NOMO-1 treated with dmso at 0.1 percent for 144 hours (cell line): ENCODE results near the gene CYB5B.
"Not testable (repeated sequence)": the region's sequence is repeated elsewhere in the genome, so short reads cannot be mapped to it uniquely, and the experiment has no call there.

ENCODE experiments used
- DNase-seq: peaks from one replicate; lab custom pipeline; 2025; ENCODE audit not compliant: unreplicated experiment; lab: John Stamatoyannopoulos, UW

The CYB5B gene

DNA sequence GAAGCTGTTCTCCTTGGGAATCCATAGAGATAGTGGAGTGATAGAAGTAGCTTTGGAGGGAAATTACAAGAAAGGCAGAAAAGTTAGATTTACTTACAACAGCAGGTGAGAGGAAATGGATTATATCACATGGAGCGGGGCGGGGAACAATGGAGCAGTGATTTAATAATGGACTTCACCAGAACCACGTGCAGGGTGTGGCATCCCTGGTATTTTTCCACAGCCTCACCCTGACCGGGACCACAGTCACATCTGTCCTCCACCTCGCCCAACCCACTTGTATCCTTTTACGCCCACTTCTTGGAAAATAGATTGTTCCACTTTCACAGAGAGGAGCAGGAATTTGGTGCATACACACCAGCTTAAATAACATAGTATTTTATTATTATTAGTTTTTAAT is 15.9 kb upstream of the CYB5B start:
- DNase-seq: no peak

DNA sequence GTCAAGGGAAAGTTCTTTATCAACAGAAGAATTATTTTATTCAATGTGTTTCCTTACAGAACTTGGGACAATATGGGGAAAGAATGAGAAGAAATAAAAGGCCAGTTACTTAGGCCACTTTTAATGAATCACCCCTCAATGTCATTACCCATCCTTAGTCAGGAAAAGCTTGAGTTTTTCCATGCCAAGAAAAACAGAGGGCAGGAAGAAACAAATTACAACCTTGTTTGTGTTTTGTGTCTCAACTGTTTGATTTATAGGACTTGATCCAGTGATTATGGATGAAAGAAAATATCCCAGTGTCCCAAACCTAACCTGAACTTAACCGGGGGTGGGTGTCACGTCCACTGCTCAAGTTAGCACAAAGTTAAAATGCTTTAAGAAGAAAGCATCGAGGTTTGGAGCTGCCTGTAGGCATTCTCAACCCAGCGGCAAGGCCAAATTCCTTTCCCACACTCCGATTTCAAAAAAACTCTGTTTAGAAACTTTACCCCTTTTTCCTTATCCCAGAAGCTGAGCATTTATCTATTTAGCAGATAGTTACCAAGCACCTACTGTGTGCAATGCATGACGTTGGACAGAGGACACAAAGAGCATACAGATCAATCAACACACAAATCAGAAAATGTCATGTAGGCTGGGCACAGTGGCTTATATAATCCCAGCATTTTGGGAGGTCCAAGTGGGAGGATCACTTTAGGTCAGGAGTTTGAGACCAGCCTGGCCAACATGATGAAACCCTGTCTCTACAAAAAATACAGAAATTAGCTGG is 14.0 kb upstream of the CYB5B start:
- no peak for DNase-seq

DNA sequence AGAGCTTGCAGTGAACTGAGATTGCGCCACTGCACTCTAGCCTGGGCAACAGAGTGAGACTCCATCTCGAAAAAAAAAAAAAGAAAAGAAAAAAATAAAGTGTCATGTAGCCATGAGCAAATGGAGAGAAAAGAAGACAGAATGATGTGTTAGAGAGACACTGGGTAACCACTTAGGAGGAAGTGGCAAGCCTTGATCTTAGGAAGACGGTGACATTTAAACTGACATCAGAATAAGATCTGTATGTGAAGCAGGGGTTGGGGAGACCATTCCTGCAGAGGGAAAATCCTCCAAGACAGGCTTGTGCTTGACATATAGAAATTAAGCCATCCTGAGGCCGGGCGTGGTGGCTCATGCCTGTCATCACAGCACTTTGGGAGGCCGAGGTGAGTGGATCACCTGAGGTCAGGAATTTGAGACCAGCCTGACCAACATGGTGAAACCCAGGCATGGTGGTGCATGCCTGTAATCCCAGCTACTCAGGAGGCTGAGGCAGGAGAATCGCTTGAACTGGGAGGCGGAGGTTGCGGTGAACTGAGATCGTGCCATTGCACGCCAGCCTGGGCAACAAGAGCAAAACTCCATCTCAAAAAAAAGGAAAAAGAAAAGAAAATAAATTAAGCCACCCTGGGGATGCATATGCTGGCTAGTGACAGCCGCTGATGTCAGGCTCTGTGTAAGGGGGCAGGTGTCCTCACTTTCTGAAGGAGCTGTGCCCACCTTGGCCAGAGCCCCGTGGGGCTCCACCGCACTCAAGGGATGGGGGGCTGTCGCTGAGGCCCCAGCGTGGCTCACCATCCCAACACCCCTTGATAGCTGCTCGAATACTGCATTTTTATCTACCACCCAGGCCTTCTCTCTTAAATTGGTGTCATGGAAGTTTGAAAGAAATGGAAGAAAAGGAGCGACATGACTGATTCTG is 13.1 kb upstream of the CYB5B start:
- no peak for DNase-seq

DNA sequence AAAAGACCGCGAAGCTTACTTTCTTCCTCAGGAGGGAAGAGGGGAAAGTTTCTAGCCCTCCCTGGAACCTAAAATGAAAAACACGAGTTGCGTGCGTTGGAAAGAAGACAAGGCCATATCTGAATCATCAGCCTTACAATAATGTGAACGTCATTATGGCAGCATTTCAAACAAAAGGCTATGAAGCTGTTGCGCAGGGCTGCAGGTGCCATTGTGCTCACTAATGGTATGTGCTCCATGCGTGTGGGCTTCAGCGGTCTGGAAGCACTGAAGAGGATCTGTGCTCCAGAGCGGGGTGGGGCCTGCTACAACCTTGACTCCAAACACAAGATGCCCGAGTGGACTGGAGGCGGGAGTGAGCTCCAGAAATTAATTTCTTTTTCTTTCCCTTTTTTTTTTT is 12.1 kb upstream of the CYB5B start:
- no peak for DNase-seq

DNA sequence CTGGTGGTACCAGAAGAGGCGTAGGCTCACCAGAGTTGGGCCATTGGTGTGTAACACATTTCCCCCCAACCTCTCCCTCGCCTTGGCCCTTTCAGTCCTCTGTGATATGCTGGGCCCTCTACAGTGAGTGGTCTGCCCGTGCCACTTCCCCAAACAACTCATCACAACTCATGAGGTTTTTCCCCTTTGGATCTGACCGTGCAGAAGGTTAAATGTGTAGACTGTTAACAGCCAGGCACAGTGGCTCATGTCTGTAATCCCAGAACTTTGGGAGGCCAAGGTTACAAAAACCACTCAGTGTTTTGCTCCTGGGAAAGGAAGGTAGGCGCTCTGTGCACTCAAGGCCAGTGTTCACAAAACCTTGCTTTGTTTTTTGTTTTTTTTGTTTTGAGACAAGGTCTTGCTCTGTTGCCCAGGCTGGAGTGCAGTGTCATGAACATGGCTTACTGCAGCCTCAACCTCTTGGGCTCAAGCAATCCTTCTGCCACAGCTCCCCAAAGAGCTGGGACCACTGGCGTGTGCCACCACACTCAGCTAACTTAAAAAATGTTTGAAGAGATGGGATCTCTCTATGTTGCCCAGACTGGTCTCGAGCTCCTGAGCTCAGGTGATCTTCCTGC is 11.3 kb upstream of the CYB5B start:
- no peak for DNase-seq

DNA sequence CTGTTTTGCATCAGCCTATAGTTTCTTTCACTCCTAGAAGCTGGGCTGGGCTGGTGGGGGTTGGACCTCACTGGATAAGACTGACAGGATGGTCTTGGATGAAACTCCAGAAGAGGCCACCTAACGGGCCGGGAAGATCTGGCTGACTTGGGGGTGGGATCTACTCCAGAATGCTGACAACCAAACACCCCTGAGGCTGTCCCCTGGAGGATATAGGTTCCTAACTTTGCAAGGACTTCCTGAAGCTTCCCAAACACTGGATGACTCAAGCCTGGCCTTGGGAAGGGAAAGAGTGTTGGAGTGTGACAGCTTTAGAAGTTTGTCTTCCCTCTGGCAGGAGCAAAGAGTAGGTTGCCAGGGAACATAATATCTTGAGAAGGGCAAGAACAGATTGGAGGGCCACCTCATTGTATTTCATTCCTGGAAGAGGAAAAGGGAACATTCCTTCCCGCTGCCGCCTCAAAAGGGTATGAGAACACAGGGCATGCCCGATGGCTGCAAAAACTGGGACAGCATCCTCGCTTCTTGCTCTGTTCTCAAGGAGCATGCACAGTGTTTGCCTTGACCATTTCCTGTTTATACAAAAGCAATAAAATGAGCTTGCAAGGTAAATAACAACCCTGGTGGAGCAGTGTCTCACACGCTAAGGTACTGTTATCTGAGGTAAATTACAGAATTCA is 6.8 kb upstream of the CYB5B start:
- DNase-seq: no peak

DNA sequence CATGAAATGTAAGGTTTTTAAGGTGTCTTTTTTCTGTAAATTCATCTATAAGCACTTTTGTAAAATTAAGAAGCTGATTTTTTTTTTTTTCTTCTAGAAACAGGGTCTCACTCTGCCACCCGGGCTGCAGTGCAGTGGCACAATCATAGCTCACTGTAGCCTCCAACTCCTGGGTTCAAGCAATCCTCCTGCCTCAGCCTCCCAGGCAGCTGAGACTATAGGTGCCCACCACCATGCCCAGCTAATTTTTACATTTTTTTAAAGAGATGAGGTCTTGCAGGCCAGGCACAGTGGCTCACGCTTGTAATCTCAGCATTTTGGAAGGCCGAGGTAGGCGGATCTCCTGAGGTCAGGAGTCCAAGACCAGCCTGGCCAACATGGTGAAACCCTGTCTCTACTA is 4.5 kb upstream of the CYB5B start:
- DNase-seq: no peak

DNA sequence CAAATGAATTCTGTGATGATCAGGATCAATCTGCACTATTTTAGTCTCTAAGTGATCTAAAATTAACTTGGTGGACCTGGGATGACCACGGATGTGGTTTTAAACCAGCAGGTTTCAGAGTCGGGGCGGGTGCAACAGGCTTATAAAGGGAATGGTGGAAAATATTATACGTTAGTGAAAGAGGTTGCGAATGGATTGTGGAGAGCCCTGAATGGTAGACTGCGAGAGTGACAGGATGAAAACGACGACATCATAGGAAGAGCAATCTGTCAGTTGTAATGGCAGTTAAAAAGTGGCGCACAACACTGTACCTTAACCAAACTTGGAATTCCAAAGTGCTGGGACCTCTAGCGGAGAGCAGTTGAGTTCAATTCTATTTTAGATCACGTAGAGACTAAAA is 1.2 kb upstream of the CYB5B start:
- DNase-seq: no peak

DNA sequence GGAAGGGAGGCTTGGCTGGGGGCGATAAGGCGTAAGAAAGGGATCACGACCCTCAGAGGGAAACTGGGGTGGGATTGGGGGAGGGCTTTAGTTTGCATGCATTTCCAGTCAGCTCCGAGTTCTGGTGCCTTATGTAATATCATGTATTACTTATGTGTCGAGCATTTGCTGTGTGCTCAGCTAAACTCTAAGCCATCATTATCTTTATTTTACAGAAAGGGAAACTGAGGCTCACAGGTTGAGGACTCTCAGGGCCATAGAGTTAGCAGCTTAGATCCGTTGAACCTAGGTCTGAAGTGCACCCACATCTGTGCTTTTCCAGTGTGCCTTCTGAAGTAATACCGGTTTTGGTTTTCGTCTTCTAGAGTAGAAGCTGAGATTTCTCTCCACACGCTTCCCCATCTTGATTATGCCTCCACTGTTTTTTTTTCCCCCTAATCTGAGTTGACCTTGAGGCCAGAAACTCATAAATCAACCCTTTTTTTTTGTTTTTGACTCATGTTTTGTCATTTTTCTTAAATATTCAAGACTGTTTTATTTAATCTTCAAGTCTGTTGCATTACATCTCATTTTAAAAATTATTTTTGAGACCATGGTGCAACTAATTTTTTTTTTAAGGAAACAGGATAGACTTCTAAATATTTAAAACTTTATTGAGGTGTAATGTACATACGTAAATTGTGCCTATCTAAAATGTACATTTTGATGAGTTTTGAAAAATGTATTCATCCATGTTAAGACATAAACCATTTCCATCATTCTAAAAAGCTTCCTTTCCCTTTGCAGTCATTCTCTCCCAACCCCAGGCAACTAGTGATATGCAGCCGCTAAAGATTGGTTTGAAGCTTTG is 741 bp downstream of the CYB5B start:
- no peak for DNase-seq

DNA sequence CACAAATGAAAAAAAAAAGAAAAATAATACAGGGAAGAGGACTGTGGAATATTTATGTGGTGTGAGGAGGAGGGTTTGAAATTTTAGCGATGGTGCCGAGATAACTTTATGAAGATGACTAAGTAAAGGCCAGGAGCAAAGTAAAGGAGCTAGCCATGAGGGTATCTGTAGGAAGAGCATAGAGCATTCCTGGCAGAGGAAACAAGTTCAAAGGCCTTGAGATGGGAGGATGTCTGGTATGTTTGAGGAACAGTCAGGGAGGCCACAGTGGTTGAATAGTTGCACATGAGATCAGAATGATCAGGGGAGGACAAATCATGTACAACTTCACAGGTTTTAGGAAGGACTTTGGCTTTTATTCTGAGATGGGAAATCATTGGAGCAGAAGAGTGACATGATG is 4.2 kb downstream of the CYB5B start:
- no peak for DNase-seq

DNA sequence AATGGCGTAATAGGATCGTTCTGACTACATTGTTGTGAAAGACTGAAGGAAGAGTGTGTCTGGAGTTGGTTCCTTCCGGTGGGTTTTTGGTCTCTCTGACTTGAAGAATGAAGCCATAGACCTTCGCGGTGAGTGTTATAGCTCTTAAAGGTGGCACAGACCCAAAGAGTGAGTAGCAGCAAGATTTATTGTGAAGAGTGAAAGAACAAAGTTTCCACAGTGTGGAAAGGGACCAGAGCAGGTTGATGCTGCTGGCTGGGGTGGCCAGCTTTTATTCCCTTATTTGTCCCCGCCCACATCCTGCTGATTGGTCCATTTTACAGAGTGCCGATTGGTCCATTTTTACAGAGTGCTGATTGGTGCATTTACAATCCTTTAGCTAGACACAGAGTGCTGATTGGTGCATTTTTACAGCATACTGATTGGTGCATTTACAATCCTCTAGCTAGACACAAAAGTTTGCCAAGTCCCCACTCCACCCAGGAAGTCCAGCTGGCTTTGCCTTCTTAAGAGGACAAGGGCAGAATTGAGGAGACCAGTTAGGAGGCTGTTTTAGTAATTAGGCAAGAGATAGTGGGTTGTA is 4.7 kb downstream of the CYB5B start:
- not testable (repeated sequence) for DNase-seq

DNA sequence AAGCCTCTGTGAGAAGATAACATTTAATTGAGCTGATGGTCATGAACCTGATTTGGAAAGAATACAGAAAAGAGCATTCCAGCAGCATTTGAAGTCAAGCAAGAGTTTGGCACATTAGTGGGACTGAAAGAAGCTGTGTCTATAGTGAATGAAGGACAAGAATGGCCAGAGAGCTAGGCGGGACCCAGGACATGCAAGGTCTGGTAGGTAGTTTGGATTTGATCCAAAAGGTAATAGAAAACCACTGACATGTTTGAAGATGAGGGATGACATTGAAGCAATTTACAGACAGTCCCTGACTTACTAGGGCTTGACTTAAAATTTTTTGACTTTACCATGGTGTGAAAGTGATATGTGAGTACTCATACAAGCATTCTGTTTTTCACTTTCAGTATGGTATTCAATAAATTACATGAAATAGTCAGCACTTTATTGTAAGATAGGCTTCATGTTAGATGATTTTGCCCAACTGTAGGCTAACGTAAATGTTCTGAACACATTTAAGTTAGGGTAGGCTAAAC is 7.6 kb downstream of the CYB5B start:
- no peak for DNase-seq

DNA sequence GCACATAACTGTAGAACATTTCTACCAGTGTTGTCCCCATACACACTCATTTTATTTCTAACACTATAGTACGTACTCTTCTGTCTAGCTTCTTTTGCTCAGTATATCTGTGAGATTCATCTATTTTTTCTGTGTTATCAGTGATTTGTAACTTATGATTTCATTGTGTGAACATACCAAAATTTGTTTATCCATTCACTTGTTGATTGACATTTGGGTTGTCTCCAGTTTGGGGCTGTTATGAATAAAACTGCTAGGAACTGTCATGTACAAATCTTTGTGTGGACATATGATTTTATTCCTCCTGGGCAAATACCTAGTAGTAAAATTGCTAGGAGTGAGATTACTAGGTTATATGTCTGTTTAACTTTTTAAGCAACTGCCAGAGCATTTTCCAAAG is 9.6 kb downstream of the CYB5B start:
- no peak for DNase-seq

DNA sequence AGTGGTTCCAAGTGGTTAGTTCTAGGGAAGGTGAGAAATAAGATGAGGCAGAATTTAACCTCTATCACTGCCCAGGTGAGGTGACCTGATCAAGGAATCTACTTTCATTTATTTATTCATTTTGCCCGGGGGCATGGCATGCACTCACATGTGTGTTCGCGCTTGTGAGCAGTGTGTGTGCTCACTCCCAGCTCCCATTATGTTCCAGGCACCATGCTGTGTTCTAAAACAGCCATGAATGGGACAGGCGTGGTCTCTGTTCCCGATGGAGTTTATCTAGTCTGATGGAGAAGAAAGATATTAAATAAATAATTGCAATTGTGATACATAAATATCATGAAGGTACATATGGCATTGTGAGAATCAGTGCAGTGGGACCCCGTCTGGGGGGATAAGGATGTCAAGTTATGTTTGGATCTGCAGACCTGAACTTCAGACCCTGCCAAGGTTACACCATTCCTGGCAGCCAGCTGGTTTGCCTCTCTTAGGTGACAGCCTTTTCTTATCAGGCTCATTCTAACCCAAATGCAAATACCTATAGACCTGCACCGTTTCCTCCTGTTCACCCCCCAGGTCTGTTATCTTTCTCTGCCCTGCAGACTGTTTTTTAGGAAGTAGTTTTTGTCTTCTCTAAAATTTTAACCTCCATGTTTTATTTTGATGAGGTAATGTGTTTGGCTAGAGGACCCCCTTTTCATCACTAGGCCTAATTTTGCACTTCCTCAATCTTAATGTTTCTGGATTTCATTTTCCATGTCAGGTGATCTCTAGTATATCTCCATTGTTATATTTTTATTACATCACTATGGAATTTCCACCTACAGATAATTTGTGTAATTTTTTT is 11.8 kb downstream of the CYB5B start:
- DNase-seq: peak; percentile 18

DNA sequence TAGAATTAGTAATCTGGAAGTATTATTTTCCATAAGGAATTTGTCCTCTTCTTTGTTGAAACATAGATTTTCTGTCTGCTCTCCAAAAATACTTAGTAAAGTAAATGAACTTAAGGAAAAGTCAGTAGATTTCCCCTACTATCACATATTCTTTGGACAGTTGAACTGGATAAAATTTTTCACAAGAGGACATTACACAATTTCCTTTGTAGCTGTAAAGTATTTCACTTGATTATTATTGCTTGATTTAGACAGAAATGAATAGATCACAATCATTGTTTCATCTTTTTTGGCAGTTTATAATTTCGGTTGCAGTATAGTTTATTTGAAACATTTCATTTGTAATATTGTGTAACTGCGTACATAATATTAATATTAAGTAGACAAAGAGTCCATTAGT is 12.5 kb downstream of the CYB5B start:
- DNase-seq: no peak

DNA sequence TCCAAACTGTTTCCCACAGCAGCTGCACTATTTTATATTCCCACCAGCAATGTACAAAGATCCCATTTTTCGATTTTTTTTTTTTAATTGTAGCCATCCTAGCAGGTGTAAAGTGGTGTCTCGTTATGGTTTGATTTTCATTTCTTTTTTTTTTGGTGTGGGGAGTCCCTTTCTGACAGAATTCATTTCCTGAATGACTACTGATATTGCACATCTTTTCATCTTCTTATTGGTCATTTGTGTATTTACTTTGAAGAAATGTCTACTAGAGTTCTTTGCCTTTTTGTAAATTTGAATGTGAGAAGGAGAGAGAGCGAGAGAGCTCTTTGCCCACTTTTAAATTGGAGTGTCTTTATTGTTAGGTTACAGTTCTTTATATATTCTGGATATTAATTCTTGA is 14.0 kb downstream of the CYB5B start:
- no peak for DNase-seq

DNA sequence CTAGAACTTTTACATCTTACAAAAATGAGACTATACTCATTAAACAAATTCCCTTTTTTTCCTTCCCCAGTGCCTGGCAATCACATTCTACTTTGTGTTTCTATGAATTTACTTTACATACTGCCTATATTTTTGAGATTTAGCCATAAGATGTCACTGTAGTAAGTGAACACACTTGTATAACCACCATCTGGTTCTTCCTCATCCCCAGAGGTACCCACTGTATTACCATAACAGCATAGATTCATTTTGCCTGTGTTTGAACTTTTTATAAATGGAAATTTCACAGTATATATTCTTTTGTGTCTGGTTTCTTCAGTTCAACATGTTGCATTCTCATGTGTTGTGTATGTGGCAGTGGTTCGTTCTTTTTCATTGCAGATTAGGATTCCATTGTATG is 15.8 kb downstream of the CYB5B start:
- DNase-seq: no peak

DNA sequence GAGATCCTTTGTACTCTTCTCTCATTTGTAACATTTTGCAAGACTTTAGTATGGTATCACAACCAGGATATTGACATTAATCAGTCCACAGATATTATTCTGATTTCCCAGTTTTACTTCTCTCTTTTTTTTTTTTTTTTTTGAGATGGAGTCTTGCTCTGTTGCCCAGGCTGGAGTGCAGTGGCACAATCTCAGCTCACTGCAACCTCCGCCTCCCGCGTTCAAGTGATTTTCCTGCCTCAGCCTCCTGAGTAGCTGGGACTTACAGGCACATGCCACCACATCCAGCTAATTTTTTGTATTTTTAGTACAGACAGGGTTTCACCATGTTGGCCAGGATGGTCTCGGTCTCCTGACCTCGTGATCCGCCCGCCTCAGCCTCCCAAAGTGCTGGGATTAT is 16.6 kb downstream of the CYB5B start:
- DNase-seq: not testable (repeated sequence)
